NCI-H1105 (cell line): ENCODE measurements around the gene FUCA2.

Experiments used
- DNase-seq: peaks from one replicate; lab custom pipeline; 2025; lab: John Stamatoyannopoulos, UW

FUCA2 gene

GRCh38 chr6:143510991-143511891 is at the start of gene FUCA2:
TSS of gene FUCA2 (minus strand) at chr6:143511720. CDS start at chr6:143511634, 86 bp downstream.
- peak; percentile 42 for DNase-seq

GRCh38 chr6:143561105-143561704 is 49.7 kb upstream of the FUCA2 start:
- DNase-seq: no peak

- DNase-seq: no peak
These were observed 47.6 kb upstream of the FUCA2 start for GRCh38 chr6:143559051-143559660.

- no peak for DNase-seq
These were observed 45.0 kb upstream of the FUCA2 start for GRCh38 chr6:143556529-143556928.

DNA sequence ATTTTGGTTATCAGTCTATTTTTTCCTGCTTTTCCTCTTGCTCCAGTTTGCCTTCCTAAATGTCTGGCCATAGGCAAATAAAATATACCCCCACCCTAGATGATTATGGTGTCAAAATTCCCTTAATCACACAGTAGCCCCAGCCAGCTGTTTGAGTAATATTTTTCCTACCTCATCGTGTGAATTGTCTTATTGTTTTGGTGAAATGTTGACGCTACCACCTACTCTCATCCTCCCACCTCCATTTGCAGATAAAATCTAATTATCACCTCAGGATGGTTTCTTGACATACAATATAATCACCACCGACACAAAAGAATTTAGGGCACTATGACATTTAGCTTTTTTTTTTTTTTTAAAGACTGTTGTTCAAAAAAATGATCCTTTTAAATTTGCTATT is 44.1 kb upstream of the FUCA2 start:
- no peak for DNase-seq

GRCh38 chr6:143555071-143555492 is 43.6 kb upstream of the FUCA2 start:
- DNase-seq: no peak

DNA sequence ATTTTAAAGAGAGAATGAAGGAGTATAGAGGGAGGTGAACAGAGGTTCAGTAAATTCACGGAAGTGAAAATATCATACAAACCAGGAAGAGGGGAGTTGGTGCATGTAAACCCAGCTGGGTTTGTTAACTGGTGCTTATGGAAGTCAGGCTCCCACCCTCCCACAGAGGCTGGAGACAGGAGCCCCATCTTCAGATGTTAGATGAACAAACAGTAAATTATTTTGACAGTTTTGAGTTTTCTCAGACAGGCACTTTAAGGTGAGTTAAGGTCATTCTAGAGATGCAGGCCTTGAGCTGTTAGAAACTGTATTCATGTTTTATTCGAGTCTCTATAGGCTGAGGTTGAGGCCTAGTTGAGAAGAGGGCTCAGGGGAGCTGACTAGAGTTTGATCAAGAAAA is 41.8 kb upstream of the FUCA2 start:
- DNase-seq: no peak

- no peak for DNase-seq
These were observed 38.4 kb upstream of the FUCA2 start for GRCh38 chr6:143549949-143550268.

- DNase-seq: no peak
These were observed 37.9 kb upstream of the FUCA2 start for GRCh38 chr6:143549221-143549948.

DNA sequence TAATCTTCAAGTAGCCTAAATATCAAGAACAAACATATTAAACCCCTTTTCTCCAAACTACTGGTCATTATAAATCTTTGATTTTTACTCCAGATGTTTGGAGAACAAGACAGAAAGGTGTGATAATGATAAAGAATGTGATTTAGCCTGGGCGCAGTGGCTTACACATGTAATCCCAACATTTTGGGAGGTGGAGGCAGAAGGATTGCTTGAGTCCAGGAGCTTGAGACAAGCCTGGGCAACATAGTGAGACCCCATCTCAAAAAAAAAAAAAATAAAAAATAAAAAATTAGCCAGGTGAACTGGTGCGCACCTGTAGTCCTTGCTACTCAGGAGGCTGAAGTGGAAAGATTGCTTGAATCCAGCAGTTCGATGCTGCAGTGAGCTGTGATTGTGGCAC is 35.1 kb upstream of the FUCA2 start:
- DNase-seq: no peak

GRCh38 chr6:143545976-143546547 is 34.5 kb upstream of the FUCA2 start:
- DNase-seq: no peak

- DNase-seq: no peak
These were observed 33.6 kb upstream of the FUCA2 start for GRCh38 chr6:143545165-143545564.

GRCh38 chr6:143544011-143544696 is 32.6 kb upstream of the FUCA2 start:
- no peak for DNase-seq

DNA sequence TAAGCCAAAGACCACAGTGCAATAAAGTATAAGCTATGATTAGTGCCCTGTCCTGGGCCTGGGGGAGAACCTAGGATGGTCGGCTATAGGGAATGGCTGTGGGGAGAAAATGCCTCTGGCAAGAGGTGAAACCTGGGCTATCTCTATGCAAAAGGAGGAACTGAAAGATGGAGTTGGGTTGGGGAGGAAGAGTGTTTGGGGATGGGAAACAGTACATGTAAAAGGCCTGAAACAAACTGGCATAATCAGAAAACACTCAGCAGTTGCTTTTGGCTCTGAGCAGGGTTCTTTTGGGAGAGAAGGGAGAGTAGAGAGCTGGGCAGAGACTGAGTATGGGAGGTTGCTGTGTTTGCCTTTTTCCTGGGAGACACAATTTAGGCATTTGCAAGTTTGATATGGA is 31.9 kb upstream of the FUCA2 start:
- DNase-seq: no peak

DNA sequence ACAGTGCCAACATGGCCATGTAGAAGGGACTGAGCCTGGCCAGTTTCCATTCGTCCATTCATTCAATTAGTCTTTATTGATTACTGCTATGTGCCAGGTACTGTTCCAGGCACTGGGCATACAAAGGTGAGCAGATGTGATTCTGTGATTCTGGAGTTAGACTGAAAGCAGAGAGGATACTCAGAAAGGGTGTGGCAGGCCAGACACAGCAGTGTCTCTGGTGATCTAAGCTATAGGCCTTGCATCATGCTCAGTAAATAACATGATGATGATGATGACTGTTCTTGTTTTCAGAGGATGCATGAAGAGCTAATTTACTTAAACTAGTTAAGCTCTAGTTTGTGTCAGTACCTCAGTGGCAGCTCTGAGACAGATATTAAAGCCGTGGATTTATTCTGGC is 31.4 kb upstream of the FUCA2 start:
- no peak for DNase-seq

- no peak for DNase-seq
These were observed 28.7 kb upstream of the FUCA2 start for GRCh38 chr6:143540192-143540591.

DNA sequence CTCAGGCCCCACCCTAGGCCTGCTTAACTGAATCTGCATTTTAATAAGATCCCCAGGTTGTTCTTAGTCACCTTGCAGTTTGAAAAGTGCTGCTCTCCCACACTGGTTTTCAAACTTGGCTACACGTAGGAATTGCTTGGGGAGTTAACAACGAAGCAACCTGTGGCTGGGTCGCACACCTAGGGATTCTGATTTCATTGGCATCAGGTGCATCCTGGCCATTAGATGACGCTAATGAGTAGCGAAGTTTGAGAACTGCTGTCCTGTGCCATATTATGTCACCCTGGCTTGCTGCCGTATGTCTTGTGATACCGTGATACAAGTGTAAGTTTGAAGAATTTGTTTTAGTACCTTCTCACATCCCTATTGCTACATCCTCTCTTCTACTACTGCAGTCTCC is 28.2 kb upstream of the FUCA2 start:
- DNase-seq: no peak

- DNase-seq: no peak
These were observed 27.6 kb upstream of the FUCA2 start for GRCh38 chr6:143539106-143539505.

DNA sequence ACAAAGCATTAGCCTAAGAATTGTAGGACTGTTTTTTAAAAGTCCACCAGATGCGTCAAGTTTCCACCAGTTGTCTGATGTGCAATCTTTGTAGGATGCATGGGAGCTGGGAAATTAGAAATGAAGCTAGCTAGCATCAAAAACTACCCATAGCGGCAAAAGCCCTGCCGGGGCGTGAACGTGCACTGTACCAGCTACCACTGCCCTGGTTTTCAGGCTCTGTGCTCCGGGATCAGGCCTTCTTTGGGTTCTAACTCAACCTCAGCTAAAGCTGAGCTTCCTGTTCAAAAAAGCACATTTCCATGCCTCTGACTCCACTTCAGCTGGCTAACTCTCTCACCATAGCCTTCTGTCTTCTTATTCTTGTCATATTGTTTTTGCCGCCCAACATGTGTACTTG is 26.9 kb upstream of the FUCA2 start:
- DNase-seq: no peak

GRCh38 chr6:143536866-143537691 is 25.6 kb upstream of the FUCA2 start:
- DNase-seq: peak; percentile 40

DNA sequence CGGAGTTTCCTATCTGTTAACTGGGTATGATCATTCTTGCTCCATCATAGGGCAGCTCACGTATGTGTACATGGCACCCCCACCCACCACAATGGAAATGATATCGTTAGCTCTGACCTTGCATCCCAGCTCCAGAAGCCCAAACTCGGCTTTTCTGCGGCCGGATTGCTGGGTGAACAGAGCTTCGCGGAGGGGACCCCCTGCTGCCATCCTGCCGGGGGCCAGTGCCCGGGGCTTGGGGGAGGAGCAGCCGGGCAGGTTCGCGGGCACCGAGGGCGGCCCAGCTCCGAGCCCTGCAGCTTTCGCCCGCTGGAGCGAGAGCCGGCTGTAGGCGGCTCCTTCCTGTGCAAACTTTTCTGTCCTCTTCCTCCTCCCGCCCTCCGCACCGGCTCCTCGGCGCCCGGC is 24.9 kb upstream of the FUCA2 start:
- DNase-seq: no peak
